Activated naive CD4-positive, alpha-beta T cell (primary cell): ENCODE measurements around the gene CNTNAP5.

ENCODE experiments used
- DNase-seq, 4 experiments: peaks; one replicate each; lab custom pipeline; 2025; lab: John Stamatoyannopoulos, UW

Gene CNTNAP5

DNA sequence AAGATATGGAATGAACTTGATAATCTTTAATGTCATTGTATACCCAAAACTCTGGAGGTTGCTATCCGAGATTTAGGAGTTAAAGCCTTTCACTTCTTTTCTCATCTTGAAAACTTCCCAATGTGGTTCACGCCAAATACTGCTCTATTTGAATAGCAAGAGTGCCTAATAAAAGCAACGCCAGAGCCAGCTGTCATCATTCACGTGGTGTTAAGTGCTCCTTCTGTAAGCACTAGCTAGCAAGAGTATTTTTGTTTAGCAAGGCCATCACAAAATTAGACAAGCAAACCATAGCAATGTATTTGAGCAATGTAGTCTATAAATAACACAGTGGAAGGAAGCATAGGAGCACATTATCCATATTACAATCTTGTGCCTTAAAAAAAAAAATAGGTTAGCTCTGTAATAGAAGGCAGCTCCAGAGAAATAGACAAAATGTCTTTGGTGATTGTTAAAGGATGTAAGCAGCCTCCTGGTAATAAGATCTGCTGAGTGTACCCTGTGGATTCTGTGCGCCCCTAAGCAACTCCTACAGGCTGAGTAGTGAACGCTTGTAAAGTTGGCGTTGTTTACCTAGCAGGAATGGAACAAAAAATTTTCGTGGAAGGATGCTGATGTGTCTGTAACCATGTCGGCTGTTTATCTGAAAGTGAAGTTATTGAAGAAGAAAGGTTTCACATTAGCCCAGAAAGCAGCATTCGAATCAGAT lies 518.0 kb downstream of the CNTNAP5 start:
- no peak for DNase-seq

GRCh38 chr2:124547700-124548099 lies 522.6 kb downstream of the CNTNAP5 start:
- DNase-seq: no peak

- DNase-seq: no peak
Observed at GRCh38 chr2:124558277-124558905, 533.3 kb downstream of the CNTNAP5 start.

GRCh38 chr2:124559236-124559635 lies 534.1 kb downstream of the CNTNAP5 start:
- DNase-seq: no peak

DNA sequence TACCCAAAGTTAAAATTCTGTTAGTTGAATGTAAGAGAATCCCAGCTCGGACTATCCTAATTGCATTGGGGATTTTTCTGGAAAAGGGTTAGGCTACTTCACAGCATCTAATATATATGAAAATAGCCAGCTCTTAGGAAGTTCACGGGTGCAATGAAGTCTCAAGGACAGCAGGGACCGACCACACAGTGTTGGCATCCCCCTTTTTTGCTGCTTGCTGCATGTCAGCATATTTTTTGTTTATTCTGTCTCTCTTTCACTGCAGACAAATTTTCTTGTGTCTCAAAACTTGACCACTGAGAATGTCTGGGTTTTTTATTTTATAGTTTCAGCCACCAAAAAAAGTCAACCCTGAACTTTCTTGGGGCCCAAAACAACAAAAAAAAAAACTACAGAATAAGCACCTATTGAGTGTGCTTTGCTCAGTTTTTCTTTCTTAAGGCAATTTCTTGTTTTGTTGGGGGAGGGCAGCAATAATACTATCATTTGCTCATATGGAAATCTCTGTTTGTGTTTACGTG lies 535.6 kb downstream of the CNTNAP5 start:
- DNase-seq: no peak

- DNase-seq: no peak
Observed at GRCh38 chr2:124561486-124561885, 536.4 kb downstream of the CNTNAP5 start.

DNA sequence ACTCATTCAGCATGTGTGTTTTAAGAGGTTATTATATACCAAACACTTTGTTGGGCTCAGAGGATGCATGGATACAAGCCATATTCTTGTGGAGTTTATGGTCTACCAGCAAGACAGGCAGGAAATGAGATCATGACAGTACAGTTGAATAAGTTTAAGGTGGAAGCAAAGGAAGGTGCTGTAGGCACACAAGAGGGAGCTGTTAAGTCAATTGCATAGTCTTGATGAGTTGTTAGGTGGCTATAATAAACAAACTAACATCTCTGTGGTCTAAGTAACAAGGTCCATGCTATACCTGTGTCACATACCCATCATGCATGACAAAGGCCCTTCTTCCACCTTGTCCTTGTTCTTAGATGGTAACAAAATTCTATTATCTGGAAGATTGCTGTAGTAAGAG lies 538.3 kb downstream of the CNTNAP5 start:
- DNase-seq: no peak

DNA sequence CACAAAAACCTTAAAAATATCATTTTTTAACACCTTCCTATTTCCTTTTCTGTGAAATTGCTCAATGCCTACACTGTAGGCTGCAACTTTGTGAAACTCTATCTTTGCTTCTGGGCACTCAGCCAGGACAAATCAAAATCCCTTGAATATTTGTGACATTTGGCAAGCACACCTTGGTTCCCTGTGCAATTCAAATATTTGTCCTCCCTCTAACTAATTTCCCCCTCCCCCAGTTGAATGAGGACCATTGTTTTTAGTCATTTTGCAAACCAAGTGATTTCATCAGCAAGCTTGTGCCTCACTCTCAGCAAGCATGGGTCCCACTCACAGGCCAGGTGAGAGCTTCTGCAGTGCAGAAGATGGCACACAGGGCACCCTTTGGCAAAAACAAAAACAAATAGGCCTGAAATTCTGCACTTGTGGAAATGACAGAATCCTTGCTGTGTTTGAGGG lies 541.5 kb downstream of the CNTNAP5 start:
- no peak for DNase-seq

GRCh38 chr2:124570872-124571271 lies 545.8 kb downstream of the CNTNAP5 start:
- no peak for DNase-seq

DNA sequence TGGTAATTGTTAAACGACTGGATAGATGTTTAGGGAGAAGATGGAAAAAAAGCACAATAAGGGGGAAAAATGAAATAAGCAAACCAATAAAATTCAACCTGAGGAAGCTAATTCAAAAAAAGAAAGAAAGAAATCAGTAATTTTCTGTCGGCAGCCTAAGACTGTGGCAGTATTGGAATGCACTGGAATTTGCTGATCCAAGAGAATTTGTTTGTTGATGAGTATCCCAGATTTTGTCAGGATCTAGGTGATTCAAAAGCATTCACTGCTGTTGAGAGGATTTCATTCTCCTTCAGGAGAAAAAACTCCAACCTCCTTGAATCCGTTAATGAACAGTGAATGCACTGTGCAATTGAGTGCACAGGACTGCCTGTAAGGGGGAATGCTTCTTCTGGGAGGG lies 546.7 kb downstream of the CNTNAP5 start:
- no peak for DNase-seq

DNA sequence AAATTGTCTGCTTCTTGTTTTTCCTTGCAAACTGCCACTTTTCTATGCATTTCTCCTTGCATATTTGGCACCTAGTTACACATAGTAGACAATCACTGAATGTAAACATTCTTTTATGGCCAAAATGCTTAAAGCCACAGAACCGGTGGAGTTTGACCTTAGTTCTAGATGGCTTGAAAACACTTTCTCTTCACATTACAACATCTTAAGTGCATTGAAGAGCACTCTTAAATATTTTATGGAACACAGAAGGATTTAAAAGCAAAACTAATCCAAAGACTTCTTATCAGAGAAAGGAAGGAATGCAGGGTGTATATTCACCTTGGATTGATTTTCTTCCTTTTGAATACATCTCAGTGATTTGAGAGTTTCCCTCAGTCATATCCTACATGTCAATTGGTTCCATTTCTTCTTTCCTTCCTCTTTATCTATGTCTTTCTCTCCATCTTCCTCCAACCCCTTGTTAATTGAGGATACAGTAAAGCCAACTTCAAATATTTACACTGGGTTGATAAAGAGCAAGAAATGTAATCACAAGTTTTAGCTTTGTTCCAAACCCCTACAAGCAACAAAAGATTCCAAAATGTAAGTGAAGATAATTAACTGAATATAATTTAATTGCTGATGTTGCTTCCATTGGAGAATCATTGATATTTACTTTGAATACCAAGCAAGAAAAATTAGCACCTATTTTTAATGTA lies 548.0 kb downstream of the CNTNAP5 start:
- no peak for DNase-seq

GRCh38 chr2:124575497-124575896 lies 550.4 kb downstream of the CNTNAP5 start:
- no peak for DNase-seq

DNA sequence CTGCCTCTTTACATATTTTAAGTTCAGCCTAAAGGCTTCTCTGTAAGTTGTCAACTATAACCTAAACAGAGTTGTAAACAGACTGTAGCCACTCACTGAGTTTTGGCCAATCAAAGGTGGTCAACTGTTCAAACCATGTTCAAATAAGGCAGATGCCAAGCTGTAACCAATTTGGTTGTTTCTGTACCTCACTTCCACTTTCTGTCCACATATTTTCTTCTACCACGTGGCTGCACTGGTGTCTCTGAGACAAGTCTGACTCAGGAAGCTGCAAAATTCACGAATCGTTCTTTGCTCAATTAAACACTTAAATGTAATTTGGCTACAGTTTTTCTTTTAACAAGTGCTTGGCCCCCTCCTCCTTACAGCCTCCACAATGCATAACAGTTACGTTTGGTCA lies 555.2 kb downstream of the CNTNAP5 start:
- no peak for DNase-seq

DNA sequence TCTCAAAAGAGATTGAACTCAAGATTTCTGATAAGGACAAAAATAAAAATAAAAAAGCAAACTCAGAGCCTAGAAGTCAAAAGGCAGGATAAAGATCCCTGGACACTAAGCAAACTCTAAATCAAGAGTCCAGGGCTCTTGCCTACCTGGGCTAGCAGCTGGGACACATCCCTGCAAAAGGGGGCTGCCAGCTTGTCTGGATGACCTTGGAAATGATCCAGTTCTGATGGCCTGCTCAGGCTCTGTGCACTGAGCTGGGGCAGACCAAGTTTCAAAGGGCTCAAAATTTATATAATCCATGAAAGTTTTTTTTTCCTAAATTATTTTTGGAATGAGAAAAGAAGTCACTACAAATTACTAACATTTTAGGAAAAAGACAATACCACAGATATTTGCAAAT lies 557.3 kb downstream of the CNTNAP5 start:
- DNase-seq: no peak

- DNase-seq: no peak
Observed at GRCh38 chr2:124584615-124585014, 559.5 kb downstream of the CNTNAP5 start.

DNA sequence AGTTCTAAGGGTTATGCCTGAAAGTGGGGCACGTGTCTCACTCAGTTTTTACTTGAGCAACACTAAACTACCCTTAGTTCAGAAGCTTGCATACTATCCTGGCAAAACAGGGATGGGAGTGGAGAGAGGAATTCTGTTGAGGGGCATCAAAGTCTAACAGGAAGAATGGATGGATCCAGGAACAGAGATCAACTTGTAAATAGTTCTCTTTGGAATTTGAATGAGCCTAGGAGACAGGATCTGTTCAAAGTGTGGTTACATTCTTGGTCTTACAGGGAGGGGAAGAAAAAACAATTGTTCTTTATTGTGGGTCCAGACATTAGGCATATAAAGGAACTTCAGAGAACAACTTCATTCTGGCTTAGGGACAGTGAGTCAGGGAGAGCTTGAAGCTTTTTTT lies 560.2 kb downstream of the CNTNAP5 start:
- no peak for DNase-seq

DNA sequence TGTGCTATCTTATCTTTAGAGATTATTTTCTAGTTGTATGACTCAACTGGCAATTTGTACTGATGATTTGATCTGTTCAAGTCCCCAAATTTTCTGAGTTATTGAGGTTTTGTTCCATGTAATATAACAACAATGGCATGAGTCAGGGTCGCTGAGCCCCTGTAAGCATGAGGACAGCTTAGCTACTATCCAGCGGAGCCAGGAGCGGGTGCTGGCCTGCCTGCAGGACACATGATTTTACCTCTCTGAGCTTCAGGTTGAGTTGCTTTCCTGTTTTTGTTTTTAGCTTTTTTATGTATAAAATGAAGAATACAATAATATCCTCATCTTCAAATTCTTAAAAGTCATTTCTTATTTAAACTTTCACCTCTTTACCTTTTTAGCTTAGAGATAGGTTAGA lies 561.1 kb downstream of the CNTNAP5 start:
- no peak for DNase-seq

- no peak for DNase-seq
Observed at GRCh38 chr2:124586835-124587234, 561.7 kb downstream of the CNTNAP5 start.

- DNase-seq: no peak
Observed at GRCh38 chr2:124589971-124590370, 564.9 kb downstream of the CNTNAP5 start.

GRCh38 chr2:124602759-124603158 lies 577.7 kb downstream of the CNTNAP5 start:
- DNase-seq: no peak

- DNase-seq: no peak
Observed at GRCh38 chr2:124604940-124605339, 579.9 kb downstream of the CNTNAP5 start.

DNA sequence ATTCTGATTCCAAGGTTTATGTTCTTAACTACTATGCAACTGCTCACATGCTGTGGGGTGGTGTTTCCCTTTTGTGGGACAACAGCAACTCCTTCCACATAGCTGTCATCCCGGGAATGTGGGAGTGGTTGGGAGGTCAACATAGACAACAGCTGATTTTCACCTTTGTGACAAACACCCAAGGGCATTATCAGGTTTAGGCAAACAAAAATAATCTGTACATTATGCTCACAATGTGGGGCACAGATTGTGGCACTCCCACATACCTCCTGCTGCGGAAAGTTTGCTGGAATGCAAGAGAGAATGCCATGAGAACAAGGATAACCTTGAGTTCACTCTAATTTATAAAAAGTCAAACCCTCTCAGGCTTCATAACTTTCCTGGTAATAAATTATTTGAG lies 582.6 kb downstream of the CNTNAP5 start:
- no peak for DNase-seq

GRCh38 chr2:124609667-124610066 lies 584.6 kb downstream of the CNTNAP5 start:
- no peak for DNase-seq
